Activated CD4-positive, CD25-positive, alpha-beta regulatory T cell treated with anti-CD3 and anti-CD28 coated beads, Interleukin-2, amount 50 U/mL, for 24 hours (primary cell): ENCODE results near the gene FGF12.

Experiments used
- ATAC-seq, 2 donors: fragments of 150-1000 bp; cut with Tn5 transposase; one replicate each; pipeline ENCODE4 v1.10.0; 2021; ENCODE audit warnings: mild to moderate bottlenecking in 1 of 2, moderate library complexity in 1 of 2

Gene FGF12

DNA sequence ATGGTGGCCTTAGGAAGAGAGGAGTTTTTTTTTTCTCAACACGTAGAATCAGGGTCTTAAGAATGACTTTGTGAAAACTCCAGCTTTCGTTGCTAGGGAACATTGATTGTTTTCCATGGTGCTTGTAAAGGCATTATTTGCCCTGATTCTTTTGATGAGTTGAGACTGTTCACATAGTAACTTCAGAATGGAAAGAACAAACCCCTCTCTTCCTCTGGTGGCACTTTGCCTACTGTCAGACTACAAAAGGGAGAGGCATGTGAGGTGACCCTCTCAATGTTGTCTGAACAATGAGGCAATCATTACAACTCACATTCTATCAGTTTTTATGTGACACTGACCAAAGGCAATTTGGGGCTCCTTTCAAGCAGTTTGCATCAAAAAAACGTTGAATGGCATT, 477.8 kb downstream of the FGF12 start:
- ATAC-seq, result no peak

DNA sequence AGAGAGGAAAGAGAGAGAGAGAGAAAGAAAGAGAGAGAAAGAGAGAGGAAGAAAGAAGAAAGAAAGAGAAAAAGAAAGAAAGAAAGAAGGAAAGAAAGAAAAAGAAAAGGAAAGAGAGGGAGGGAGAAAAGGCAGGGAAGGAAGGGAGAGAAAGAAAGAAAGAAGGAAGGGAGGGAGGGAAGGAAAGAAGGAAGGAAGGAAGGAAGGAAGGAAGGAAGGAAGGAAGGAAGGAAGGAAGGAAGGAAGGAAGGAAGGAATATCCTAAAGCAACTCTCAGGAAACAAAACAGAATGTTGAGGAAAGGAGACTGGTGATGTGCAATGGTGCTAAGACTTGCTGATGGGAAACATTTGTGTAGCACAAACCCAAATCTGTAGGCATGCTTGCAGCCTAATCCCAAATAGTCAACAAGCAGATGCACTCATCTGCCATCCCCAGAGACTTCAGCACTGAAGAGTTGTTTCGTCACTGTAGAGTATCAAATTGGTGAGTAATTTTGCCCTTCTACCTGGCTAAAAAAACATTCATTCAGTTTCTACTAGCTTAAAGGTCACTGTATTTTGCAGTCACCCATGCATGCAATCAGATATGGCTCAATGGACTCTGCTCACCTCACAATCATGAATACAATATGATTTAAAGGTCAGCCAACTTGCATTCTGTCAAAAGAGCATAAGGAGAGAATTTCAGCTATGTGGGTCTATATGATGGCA, 480.3 kb downstream of the FGF12 start:
- no peak for ATAC-seq

DNA sequence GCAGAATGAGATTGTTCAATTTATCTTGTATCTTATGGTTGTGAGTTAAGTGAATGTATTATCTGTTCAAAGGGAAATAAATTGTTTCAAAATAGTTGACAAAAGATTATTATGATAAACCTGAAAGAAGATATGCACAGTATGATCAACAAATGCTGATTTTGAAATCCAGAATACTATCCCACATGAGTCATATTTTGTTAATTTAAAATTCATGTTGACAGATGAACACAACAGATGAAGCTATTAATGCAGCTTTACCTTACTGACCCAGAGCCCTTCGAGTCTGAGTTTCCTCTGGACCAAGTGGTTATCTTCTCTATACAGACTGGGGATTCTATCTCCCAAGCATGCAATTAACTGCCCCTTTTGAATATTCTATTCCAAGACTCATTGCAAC, 482.8 kb downstream of the FGF12 start:
- ATAC-seq, result no peak

DNA sequence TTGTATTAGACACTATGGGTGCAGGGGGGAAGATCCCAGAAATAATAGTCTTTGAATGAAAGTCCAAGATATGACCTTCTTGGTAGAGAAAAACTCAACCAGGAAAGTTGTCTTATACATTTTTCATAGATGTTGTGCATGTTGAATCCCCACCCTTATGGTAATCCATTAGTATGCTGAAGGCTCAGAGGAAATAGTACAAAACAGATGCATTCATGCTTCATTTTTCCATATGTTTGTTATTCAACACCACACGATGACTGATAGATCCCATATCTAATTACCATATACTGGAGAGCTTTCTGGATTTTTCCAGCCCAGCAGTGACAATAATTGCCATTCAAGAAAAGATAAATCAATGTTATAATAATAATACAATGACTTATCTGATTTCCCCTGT, 487.4 kb downstream of the FGF12 start:
- no peak for ATAC-seq

DNA sequence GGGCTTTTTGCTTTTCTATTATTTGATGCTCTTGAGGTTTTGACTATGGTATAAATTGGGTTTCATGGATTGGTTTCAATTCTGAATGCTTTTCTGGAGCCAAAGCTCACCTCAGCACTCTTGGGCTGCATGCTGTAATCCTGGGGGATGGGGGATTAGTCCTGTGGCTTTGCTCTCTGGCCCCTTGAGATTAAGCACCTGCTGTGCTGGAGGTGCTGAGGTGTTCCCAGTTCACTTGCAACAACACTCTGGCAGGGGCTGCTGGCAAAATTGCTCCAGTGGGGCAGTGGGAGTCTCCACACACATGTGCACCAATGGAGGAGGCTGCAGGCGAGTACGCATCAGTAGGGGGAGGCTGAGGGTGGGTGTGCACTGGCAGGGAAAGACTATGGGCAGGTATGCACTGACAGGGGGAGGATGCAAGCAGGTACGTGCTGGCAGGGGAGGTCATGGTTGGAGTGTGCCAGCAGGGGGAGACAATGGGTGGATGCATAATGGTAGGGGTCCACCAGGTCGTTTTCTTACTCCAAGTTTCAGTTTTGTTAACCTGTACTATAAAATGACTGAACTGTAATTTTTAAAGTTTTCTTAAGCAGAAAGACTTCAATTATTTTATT, 489.2 kb downstream of the FGF12 start:
- ATAC-seq, result no peak

DNA sequence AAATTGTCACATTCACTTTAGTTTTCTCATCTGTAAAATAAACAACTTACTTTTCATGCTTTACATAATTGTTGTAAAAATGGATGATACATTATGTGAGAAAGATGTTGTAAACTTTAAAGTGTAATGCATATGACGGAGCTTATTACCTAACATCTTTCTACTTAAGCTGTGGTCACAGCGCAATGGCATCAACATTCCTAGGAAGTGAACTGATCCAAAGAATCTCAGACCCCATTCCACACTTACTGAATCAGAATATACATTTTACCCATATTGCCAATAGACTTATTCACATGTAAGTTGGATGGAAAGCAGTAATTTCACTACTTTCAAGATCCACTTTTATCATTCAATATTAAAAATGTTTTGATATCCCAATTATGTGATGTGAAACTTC, 497.5 kb downstream of the FGF12 start:
- ATAC-seq, result no peak

DNA sequence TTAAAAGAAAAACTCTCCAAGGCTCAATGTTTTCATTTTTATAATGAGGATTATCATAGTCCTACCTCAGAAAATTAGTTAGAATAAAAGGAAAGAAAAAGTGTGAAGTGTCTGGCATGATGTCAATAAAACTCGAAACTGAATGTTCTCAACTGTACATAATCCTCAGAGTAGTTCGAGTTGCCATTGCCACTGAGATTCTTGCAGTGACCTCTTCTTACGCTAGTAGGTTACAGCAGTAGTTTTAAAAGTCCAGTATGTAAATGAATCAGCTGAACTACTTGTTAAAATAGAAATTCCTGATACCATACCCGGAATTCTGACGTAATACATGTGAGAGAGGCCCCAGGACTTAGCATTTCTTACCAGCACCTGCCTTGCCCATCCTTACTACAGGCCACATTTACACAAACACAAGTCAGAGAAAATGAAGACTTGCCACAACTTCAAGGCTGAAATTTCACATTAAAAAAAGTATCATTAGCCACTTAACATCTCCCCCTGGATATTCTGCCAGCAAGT, 502.6 kb downstream of the FGF12 start:
- no peak for ATAC-seq

DNA sequence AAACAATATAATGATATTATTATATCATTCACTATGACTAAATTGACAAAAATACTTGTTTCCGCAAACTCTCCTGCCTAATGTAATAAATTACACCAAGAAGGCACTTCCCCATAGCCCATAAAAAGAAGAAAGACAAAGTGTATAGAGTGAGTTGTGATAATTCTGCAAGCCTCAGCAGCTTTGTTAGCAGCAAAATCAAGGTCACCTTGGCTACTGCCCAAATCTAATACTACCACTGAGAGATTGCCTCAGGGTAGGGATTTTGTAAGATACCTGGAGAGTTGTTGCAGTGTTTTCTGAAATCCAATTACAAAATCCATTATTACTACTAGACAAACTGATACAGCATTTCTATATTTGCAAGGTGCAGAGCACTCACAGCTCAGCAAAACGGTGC, 503.5 kb downstream of the FGF12 start:
- no peak for ATAC-seq

DNA sequence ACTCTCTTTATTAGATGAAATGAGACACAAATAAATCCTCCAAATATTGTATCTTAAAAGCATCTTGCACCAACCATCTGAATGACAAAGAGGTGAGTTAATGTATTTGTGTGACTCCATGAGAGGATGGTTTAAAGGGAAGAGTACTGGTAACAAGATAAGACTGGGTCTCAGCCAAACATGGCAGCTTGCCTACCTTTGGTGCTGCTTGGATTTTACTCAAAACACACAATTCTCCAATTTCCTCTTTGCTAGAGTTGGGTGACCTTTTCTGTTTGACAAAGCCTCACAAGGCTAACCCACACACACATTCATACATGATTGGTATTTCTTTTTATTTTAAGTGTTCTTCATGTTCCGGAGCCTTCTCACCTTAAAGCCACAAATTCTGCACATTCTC, 506.4 kb downstream of the FGF12 start:
- ATAC-seq, result no peak

DNA sequence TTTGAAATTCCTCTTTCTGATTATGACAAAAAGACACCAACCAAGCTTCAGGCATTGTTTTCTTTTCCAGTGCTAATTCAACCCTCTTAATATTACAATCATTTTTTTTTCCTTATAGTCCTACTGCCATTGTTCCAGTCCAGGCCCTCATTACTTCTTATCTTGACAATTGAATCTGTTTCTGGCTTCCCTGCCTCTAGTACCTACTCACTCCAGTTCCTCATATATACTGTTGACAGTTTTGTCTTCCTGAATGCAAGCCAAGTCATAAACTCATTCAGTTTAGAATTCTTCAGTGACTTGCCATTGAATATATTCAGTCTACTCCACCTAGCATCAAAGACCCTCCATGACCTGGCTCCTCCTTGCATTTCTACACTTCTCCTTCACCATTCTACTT, 507.4 kb downstream of the FGF12 start:
- ATAC-seq, result no peak

DNA sequence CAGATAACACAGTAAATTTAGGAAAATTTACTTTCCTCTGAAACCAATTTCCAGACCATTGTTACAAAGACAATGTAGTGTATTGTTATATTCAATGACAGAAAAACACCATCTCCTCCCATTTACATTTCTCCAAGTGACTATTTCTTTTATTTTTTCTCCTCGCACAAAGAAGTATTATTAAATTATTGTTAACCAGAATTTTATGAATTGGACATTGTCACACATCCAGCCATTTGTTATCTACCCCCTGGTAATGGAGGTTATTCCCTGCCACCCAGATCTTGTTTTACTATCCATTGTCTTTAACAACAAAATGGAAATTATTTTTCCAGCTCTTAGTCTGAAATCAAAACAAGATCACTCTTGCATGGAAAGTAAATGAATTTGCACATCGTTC, 511.3 kb downstream of the FGF12 start:
- ATAC-seq, result no peak

DNA sequence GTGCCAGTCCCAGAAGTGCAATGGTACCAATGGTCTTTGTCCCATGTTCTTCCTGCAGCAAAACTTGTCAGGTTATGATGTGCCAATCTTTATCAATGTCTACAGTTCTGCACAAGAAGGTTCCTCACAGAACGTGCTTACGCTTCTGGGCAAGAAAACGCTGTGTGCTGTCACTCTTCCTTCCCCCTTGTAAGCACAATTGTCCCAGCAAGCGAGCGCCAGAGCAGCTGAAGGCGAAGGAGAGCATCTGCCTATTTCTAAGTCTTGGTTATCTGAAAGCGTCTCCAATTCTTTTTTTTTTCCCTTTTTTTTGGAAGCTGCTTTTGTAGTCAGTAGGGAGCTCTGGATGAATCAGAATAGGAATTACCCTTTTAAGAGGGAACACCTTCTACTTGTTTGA, 514.4 kb downstream of the FGF12 start:
- ATAC-seq, result no peak

DNA sequence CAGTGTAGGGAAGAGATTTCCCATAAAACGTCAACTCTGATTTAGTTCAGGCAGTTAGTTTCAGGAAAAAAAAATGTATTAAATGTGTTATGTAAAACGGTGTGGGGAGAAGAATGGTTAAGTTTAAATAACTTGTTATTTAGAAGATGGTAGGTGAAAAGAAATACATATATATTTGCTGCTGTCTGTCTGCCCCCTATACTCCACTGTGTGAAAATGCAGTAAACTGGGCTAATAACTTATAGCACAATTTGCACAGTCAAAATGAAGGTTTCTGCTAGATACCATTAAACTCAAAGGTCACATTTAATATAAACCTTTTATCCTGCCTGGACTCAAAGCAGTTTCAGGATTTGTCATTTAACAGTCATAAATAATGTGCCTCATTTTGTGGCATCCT, 515.0 kb downstream of the FGF12 start:
- ATAC-seq, result no peak

DNA sequence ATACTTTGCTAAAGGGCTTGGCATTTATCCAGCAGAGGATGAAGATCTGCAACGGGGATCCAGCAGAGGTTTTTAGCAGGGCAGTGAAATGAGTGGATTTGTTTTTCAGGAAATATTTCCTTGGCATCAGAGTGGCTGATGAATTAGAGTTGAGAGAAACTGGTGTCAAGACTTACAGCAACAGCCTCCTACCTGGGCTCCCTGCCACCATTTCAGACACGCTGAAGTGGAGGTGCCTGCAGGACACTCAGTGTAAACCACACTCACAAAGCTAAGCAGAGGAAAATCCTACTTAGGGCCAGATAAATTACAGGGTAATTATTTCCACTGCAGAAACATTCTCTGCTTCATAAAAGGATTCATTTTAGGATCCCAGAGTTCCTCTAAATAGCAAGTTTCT, 519.7 kb downstream of the FGF12 start:
- no peak for ATAC-seq

DNA sequence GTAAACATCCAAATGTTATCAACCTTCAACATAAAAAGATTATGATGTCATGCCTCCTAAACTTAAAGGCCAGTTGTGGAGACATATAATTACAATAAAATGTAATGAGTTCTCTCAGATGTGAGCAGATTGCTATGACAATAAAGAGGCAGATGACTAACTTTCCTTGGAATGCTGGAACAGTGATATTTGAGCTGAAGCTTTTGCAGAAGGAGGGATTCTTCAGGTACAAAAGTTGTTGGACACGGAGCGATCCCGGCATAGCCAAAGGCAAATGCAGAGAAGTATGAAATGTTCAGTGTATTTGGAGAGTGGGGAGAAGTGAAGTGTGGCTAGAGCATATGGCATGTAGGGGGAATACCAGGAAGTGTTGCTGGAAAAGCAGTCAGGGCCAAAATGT, 520.1 kb downstream of the FGF12 start:
- no peak for ATAC-seq

DNA sequence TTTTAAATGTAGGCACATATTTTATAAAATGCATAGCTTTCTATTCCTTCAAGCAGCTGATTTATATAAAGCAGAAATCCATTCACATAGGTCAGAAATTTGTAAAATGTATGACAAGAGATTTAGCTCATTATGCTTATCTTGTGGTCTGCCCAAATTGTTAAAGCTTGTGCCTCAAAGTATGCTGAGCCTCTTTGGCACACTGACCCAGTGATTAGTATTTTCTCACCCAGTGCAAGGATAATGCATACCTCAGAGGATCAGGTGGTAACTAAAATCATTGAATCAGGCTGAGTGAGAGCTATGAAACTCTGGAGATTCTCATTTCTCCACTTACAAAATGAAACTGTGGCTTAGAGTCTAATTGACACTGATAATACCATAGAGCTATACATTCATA, 533.3 kb downstream of the FGF12 start:
- no peak for ATAC-seq

DNA sequence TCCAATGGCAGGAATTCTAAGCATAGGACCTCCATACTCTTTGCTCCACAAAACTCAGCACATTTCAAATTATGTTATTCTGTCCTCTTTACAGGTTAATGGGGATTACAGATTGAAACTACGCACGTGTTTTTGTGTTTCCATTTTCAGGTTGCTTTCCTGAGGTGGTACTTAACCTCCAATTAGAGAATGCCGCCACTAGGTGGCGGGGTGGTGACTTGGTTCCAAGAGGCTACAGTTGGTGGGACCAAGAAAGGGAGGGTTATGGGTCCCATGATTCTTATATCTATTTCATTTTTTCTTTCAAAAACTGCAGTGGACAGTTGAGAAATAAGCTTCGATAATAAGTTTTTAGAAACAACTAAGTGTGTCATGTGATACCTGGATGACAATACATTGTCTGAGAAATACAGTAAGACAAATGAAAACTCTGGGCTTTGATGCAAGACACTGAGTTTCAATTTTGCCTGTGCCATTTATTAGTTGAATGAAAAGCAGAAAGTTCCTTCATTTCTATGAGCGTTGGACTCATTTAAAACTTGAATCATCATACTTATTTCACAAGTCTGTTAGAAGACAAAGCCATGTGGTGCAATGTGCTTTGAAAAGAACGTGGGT, 539.0 kb downstream of the FGF12 start:
- ATAC-seq, result peak in 1 of 2 donors; percentile 38

DNA sequence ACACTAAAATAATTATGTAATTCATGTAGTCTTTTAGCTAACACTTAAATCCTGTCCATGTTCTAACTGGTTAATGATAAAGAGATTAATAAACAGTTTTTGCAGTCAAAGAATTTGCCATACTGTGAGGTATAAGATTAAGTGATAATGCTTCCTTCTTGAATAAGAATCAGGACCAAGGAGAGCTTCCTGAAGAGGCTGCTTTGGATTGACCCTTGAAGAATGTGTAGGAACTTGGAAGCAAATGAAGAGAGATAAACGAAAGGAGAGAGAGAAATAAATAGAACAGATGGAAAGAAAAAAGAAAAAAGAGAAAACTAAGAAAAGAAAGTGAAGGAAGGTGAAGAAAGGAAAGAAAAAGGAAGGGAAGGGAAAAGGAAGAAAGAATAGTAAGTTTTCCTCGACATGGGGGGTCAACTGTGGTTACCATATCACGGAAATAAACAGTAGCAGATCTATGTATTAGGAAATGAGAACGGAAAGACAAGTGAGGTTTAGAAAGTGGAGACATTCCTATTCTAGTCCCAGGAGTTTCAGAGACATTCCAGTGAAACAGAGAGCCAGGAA, 539.8 kb downstream of the FGF12 start:
- no peak for ATAC-seq

DNA sequence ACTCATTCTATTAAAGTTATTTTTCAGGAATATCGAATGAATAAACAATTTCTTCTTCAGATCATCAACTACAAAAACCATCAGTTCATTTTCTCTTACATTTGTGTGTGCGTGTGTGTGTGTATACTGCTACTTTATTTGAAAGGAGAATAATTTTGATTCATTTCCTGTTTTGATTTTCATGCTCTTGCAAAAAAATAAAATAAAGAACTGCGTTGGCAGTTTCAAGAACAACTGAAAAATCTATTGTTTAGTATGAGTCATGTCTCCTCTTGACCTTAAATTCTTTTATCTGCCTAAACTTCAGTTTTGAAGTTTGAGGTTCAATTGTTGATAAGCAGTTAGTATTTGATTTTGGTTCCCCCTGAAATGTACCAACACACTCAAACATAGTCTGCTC, 540.8 kb downstream of the FGF12 start:
- no peak for ATAC-seq

DNA sequence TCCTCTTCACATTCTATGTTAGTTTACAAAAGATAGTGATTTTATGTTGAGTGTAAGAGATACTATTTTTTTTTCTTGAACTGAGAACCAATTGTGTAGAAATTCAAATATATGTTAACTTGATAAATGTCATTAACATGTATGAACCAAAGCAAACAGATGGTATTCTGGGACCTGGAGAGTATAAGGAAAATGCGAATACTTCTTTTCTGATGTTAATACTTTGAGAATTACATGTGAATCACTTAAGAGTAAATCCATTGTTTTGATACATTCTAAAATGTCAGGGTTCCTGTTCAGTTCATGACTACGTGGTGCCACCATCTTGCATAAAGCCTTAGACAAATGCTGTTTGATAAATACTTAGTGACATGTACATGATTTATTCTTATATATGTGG, 541.3 kb downstream of the FGF12 start:
- ATAC-seq, result no peak

DNA sequence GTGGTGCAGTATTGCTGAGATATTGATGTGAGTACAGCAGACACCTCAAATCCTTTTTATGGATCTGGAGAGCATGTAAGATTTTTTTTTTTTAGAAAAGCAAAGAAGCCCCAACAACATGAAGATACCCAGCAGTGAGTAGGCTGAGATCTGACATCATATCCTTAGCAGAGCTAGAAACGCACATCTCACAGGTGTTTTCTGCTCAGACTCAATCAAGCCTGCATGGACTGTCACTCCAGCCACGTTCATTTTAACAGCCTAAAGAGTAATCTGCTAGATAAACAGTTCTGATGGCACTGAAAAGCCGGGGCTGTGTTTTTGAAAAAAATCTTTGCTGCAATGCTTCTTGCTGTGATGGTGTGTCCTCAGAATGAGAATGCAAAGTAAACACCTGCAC, 544.2 kb downstream of the FGF12 start:
- ATAC-seq, result no peak

DNA sequence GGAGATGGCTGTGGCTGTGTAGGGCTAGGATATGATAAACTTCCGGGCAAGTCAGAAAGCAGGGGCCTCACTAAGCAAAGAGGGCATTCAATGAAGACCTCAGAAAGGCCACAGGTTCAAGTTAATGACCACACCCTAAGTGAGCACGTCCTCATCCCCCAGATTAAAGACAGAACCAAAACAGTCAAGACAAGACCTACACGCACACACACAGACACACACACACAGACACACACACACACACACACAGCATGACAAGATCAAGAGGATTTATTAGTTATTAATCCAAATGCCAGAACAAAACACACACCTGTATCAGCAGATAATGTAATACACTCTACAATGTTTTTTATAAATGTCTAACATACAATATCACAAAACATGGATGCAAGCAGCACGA, 546.2 kb downstream of the FGF12 start:
- ATAC-seq, result no peak

DNA sequence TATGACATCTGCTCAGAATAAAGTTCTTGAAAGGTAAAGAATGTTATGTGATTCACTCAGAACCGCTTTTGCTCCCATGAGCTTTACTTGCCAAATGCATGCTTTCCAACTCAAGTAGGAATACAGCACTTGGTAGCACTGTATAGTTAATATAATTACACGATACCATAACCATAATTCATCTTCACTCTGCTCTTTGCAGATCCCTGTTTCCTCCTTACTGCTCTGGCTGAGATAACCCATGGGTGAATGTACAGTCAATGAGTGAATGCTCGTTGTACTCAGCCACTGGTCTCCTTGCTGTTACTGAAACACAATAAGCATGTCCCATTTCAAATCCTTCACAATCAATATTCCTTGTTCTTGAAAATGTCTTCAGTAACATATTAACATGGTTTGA, 550.0 kb downstream of the FGF12 start:
- ATAC-seq, result no peak

DNA sequence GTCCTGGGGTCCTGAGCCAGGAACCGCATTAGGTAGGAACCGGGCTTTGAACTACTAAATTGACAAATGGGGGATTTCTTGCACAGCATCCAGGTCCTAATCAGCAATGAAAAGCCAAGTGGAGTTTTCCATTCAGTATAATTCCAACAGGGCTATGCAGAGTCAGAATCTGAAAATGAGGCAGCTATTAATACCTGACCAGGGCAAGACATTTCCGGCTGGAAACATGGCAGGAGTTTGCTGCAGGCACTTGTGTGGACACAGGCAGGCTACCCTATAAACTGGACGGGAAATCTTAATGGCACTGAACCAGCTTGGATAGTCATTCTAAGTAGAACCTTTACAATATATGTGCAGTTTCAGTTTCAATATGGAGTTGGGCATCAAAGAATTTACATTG, 553.1 kb downstream of the FGF12 start:
- no peak for ATAC-seq
